ENCODE results near the gene G3BP2. TPM values are rescaled to one million over a fixed set of nuclear protein-coding genes. Genes with fewer than 3 reads are reported as not detected.

The G3BP2 gene
- total RNA-seq, 4 donors from 2014 or later = 51.5 to 90.2 (median 65.1) TPM

- Histone ChIP-seq H3K9me3 (no peaks in the 10 kb centered on the region), H3K27me3 (no peaks in the 10 kb centered on the region), H3K27ac (no peak overlapping the region), H3K4me3 (no peak overlapping the region), H3K4me1 (peaks cover 0 to 21% (median 0%) of the 10 kb centered on the region in 3 donors), H3K36me3 (no peaks in the 10 kb centered on the region)
- intact Hi-C loops (cut with DNase I) = no loop called here
- no peak for TF ChIP-seq CTCF (IDR thresholded peaks at IDR 0.05)
- TF ChIP-seq POLR2A (IDR thresholded peaks at IDR 0.05) = no peak
- DNase-seq = no peak
- 56 to 60% methylated on average over 2 of the region's 2 CpGs for WGBS, 2 donors
These were observed 39.4 kb downstream of the G3BP2 start for GRCh38 chr4:75633846-75634245.

- TF ChIP-seq CTCF (IDR thresholded peaks at IDR 0.05) (no peak), POLR2A (IDR thresholded peaks at IDR 0.05) (no peak)
- Histone ChIP-seq H3K27ac (peak overlapping the region in 3 of 4 donors; percentile 1 to 67 (median 23)), H3K4me3 (peak overlapping the region; percentile 32 to 67 (median 51)), H3K36me3 (no peaks in the 10 kb centered on the region), H3K9me3 (no peaks in the 10 kb centered on the region), H3K27me3 (no peaks in the 10 kb centered on the region), H3K4me1 (peaks cover 0 to 21% (median 0%) of the 10 kb centered on the region in 3 donors)
- 61 to 72% methylated on average over 8 of the region's 9 CpGs for WGBS, 2 donors
- DNase-seq = no peak
- intact Hi-C loops (cut with DNase I) = no loop called here
These were observed 42.3 kb downstream of the G3BP2 start for GRCh38 chr4:75630937-75631329.

- WGBS, 2 donors = 2 to 20% methylated on average over 9 to 18 of the region's 57 CpGs
- Histone ChIP-seq H3K9me3 (no peaks in the 10 kb centered on the region), H3K4me3 (peak within 1 kb of the TSS; percentile 32 to 67 (median 51)), H3K27me3 (no peaks in the 10 kb centered on the region), H3K36me3 (no peaks in the 10 kb centered on the region), H3K27ac (peak within 1 kb of the TSS in 3 of 4 donors; percentile 1 to 67 (median 23)), H3K4me1 (peaks cover 0 to 21% (median 0%) of the 10 kb centered on the region in 3 donors)
- intact Hi-C loops (cut with DNase I) = no loop called here
- DNase-seq = peak; percentile 16
- TF ChIP-seq CTCF (IDR thresholded peaks at IDR 0.05) (no peak), POLR2A (IDR thresholded peaks at IDR 0.05) (peak in 1 of 4 donors; percentile 46)
These were observed 42.9 kb downstream of the G3BP2 start, which contains the start of gene CDKL2 for GRCh38 chr4:75630174-75630936. TSS of gene CDKL2 (minus strand) at chr4:75630528. CDS start at chr4:75625988, 4,540 bp downstream.

DNA sequence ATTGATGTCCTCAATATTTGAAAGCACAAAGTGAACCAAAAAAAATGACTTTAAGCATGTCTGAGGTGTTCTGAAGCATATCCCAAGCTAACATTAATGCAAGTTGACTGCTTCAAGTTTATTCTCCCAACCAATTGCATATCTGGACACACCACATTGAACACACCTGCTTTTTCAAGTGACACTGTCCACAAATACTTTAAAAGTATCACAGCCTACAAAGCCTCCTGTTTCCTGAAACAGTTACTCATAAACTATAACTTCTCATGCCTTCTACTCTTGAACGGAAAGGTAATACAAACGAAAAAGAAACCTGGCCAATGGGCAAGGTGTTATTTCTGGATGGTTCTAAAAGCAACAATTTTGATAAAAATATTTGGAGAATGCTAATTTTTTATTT lies 44.0 kb downstream of the G3BP2 start:
- 67 to 81% methylated on average over 2 of the region's 2 CpGs for WGBS, 2 donors
- DNase-seq = no peak
- Histone ChIP-seq H3K9me3 (no peaks in the 10 kb centered on the region), H3K4me3 (no peak overlapping the region), H3K4me1 (peaks cover 0 to 21% (median 0%) of the 10 kb centered on the region in 3 donors), H3K27me3 (no peaks in the 10 kb centered on the region), H3K27ac (no peak overlapping the region), H3K36me3 (no peaks in the 10 kb centered on the region)
- intact Hi-C loops (cut with DNase I) = no loop called here
- TF ChIP-seq POLR2A (IDR thresholded peaks at IDR 0.05) (no peak), CTCF (IDR thresholded peaks at IDR 0.05) (no peak)

- intact Hi-C loops (cut with DNase I) = no loop called here
- TF ChIP-seq POLR2A (IDR thresholded peaks at IDR 0.05) (no peak), CTCF (IDR thresholded peaks at IDR 0.05) (no peak)
These were observed 50.2 kb downstream of the G3BP2 start for GRCh38 chr4:75623026-75623425.

More at GRCh38 chr4:75623026-75623425, 50.2 kb downstream of the G3BP2 start:
- no peak overlapping the region for H3K27ac ChIP-seq
- WGBS, 2 donors = 78 to 82% methylated on average over 5 of the region's 5 CpGs
- DNase-seq = no peak
- H3K9me3 ChIP-seq = no peaks in the 10 kb centered on the region
- no peaks in the 10 kb centered on the region for H3K27me3 ChIP-seq
- no peaks in the 10 kb centered on the region for H3K4me1 ChIP-seq
- H3K36me3 ChIP-seq = no peaks in the 10 kb centered on the region
- H3K4me3 ChIP-seq = no peak overlapping the region

Data from esophagus squamous epithelium (tissue), 5 donors.